Cerebellar nuclear complex (tissue), 1 donor: Measurements from ENCODE around the gene NOS2.
"Not testable (repeated sequence)": the region's sequence is repeated elsewhere in the genome, so short reads cannot be mapped to it uniquely, and the experiment has no call there.

ENCODE experiments used
- DNase-seq, 2 experiments: peaks; one replicate each; lab custom pipeline; 2025; lab: John Stamatoyannopoulos, UW

Gene NOS2

GRCh38 chr17:27783440-27784350 lies 16.6 kb downstream of the NOS2 start:
- no peak for DNase-seq

GRCh38 chr17:27782791-27783206 lies 17.5 kb downstream of the NOS2 start:
- no peak for DNase-seq

- DNase-seq, result no peak
Measured at GRCh38 chr17:27780828-27781404, 19.4 kb downstream of the NOS2 start.

- no peak for DNase-seq
Measured at GRCh38 chr17:27780092-27780827, 20.1 kb downstream of the NOS2 start.

DNA sequence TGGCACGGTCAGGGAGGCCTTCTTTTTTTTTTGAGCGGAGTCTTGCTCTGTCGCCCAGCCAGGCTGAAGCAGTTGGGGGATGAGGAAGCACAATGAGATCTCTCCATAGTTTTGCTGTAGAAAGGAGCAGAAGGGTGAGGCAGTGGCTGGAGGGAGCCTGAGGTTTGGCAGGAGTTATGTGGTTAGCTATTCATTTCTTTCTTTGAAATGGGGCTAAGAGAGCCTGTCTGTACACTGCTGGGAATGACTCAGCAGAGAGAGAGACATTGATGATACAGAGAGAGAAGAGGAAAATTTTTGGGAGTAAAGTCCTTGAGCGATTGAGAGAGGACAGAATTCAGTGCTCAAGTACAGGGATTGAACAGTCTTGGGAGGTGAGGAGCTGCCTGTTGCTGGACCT lies 22.1 kb downstream of the NOS2 start:
- DNase-seq, result no peak

- DNase-seq, result no peak
Measured at GRCh38 chr17:27776882-27777624, 23.3 kb downstream of the NOS2 start.

DNA sequence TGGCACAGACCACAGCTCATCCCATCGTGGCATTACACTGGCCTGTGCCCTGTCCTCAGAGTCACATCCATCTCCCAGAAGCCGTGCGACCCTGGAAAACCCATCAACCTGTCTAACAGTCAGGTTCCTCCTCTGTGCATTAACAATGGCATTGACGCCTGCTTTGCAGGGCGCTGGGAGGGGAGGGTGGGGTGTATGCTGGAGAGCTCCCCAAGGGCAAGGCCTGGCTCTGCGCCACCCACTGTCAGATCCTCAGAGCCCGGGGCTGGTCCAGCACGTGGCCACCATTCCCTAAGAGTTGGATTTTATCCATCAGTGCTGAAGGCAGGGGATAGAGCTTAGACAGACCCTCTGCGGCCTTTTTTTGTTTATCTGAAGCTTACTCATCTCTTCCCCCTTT lies 28.7 kb downstream of the NOS2 start:
- no peak for DNase-seq

DNA sequence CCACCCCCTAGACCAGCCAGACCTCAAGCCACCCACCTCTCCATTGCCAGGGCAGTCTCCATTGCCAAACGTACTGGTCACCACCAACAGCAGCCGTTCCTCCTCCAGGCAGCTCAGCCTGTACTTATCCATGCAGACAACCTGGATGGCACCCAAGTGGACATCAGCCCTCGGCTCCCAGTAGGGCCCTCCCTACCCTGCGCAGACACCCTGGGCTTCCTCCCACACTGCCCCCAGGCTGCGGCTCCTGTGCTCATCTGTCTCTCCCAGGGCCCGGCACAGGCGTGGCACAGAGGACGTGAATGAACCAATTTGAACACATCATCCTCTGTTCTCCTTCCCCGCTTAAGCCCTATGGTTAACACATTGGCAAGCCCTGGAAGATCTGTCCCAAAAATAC lies 29.5 kb downstream of the NOS2 start:
- DNase-seq, result no peak

- DNase-seq, result no peak
Measured at GRCh38 chr17:27768858-27769410, 31.4 kb downstream of the NOS2 start.

- no peak for DNase-seq
Measured at GRCh38 chr17:27766438-27766837, 33.9 kb downstream of the NOS2 start.

DNA sequence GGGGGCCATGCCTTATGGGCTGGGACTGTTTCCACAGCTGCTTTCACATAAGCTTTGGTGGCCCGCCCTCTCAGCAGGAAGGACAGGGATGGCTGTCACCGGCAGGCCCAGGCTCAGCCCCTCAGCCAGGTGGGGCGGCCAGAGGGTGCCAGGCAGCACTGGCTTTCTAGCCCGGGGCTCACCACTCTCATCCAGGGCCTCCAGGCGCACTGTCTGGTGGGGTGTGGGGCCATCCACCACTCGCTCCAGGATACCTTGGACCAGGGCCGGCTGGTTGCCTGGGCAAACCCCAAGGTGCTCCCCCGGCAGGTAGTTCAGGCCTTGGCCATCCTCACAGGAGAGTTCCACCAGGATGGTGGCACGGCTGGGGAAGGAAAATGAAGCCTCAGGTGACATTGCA lies 35.0 kb downstream of the NOS2 start:
- DNase-seq, result no peak

DNA sequence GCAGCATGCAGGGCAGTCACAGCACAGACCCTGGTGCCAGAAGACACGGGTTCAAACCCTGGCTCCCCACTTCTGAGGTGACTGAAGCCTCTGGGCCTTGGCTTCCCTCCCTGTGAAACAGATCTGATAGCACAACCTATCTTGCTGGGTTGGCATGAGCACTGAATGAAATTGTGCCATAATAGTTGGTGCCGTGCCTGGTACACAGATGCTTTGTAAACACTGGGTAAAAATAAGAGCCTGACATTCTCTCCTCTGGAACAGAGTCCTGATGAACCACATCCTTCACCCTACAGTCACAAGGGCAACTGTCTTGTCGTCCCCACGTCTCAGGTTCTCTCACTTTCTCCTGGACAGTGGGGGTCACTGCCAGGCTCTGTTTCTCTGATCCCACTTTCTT lies 35.7 kb downstream of the NOS2 start:
- no peak for DNase-seq

- DNase-seq, result no peak
Measured at GRCh38 chr17:27762527-27763305, 37.6 kb downstream of the NOS2 start.

- DNase-seq, result not testable (repeated sequence)
Measured at GRCh38 chr17:27760931-27761330, 39.4 kb downstream of the NOS2 start.

- no peak for DNase-seq
Measured at GRCh38 chr17:27760069-27760885, 40.1 kb downstream of the NOS2 start.

- no peak for DNase-seq
Measured at GRCh38 chr17:27759528-27759927, 40.8 kb downstream of the NOS2 start.

DNA sequence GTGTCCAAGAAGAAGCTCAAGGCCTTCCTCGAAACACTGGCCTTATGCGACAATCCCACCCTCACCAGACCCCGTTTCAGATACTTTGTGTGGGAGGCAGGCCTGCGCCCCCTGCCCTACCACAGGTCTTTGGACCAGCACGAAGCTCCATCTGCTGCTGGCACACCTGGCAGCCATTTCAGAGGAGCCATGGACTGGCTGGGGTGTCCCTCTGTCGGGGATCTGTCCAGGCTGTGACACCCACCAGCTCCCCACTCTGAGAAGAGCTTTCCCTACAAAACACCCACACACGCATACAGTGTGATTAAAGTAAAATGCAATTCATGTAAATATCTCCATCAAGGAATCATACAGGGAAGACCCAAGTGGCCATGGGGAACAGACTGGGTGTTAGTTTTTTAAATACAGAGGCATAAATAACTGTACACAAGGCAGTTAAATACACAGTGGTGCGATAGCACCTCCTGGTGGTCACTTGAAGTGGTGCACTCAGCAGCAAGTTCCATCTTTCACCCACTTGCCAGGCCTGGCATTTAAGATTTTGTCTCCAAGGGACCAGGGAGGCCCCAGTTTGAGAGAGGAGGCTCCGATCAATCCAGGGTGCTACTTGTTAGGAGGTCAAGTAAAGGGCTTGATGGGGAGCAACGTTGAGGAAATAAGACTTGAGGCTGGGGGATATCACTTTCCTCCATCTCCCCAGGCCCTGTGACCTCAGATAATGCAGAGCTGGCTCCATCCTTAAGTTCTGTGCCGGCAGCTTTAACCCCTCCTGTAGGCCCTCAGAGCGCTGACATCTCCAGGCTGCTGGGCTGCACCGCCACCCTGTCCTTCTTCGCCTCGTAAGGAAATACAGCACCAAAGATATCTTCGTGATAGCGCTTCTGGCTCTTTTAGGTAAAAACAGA lies 43.6 kb downstream of the NOS2 start:
- DNase-seq, result no peak

GRCh38 chr17:27755706-27756466 lies 44.4 kb downstream of the NOS2 start:
- DNase-seq, result no peak
